HL-60 (cell line): ENCODE measurements around the gene NSMF.

Experiments used
- GABPA ChIP-seq: IDR thresholded peaks from 2 replicates; pipeline ENCODE4 v1.6.1; 2012; ENCODE audit warnings: low read depth
- POLR2AphosphoS5 ChIP-seq: IDR thresholded peaks from 2 replicates; pipeline ENCODE4 v1.6.1; 2012; ENCODE audit warnings: low read depth
- SPI1 ChIP-seq: IDR thresholded peaks from 2 replicates; pipeline ENCODE4 v1.6.1; 2012; ENCODE audit warnings: low read depth, mild to moderate bottlenecking, borderline replicate concordance
- TF ChIP-seq, protein P1 (sequence below): IDR thresholded peaks from one replicate; pipeline ENCODE4 v1.5.1; 2011; ENCODE audit warnings: low read length, control low read depth, inconsistent platforms; ENCODE audit not compliant: insufficient read depth
- TF ChIP-seq, protein P2 (sequence below): IDR thresholded peaks from 2 replicates; pipeline ENCODE4 v1.6.1; 2012; ENCODE audit warnings: low read depth; ENCODE audit not compliant: insufficient replicate concordance

DNA sequence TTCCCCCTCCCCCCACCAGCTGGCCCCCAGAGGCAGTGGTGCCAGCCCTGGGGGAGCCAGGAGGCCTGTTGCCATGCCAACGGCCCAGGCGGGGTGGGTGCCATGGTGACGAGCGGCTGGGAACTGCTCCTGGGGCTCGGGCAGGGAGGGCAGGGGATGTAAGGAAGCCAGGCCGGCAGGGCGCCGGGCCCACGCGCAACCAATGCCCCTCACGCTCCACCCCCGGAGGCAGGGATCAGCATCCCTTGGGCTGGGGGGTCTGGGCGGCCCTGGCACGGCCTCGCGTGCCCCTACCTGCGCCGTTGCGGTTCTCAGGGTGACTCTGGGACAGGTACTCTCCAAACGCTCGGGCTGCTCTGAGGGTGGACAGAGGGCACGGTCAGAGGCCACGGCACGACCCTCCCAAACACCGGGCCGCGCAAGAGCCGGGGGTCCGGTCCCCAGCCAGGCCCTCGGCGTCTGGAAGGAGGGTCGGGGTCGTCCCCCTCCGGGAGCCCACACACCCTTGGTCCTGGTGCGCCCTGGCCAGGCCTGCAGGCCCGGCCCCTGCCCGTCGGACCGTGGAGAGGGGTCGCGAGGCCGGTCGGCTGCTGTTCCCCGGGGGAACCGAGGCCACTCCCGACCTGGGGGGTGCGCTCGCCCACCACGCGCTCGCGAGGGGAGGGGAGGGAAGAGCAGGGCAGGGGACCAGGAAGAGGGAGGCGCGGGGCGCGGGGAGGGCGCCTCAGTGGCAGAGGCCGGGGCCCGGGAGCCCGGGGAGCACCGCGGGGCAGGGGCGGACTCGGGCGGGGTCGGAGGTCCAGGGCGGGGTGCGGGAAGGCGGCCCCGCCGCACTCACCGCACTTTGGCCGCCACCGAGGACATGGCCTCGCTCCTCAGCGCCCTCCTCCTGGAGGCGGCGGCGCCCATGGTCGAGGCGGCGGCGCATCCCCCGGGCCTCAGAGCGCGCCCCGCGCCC is 661 bp downstream of the NSMF start:
- TF ChIP-seq, protein P1, sequence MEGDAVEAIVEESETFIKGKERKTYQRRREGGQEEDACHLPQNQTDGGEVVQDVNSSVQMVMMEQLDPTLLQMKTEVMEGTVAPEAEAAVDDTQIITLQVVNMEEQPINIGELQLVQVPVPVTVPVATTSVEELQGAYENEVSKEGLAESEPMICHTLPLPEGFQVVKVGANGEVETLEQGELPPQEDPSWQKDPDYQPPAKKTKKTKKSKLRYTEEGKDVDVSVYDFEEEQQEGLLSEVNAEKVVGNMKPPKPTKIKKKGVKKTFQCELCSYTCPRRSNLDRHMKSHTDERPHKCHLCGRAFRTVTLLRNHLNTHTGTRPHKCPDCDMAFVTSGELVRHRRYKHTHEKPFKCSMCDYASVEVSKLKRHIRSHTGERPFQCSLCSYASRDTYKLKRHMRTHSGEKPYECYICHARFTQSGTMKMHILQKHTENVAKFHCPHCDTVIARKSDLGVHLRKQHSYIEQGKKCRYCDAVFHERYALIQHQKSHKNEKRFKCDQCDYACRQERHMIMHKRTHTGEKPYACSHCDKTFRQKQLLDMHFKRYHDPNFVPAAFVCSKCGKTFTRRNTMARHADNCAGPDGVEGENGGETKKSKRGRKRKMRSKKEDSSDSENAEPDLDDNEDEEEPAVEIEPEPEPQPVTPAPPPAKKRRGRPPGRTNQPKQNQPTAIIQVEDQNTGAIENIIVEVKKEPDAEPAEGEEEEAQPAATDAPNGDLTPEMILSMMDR: no peak
- no peak for TF ChIP-seq POLR2AphosphoS5
- TF ChIP-seq, protein P2, sequence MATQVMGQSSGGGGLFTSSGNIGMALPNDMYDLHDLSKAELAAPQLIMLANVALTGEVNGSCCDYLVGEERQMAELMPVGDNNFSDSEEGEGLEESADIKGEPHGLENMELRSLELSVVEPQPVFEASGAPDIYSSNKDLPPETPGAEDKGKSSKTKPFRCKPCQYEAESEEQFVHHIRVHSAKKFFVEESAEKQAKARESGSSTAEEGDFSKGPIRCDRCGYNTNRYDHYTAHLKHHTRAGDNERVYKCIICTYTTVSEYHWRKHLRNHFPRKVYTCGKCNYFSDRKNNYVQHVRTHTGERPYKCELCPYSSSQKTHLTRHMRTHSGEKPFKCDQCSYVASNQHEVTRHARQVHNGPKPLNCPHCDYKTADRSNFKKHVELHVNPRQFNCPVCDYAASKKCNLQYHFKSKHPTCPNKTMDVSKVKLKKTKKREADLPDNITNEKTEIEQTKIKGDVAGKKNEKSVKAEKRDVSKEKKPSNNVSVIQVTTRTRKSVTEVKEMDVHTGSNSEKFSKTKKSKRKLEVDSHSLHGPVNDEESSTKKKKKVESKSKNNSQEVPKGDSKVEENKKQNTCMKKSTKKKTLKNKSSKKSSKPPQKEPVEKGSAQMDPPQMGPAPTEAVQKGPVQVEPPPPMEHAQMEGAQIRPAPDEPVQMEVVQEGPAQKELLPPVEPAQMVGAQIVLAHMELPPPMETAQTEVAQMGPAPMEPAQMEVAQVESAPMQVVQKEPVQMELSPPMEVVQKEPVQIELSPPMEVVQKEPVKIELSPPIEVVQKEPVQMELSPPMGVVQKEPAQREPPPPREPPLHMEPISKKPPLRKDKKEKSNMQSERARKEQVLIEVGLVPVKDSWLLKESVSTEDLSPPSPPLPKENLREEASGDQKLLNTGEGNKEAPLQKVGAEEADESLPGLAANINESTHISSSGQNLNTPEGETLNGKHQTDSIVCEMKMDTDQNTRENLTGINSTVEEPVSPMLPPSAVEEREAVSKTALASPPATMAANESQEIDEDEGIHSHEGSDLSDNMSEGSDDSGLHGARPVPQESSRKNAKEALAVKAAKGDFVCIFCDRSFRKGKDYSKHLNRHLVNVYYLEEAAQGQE: no peak
- no peak for TF ChIP-seq GABPA
- no peak for TF ChIP-seq SPI1
